HCT116 (cell line): ENCODE results near the gene CYP46A1. TPM values are rescaled to one million over a fixed set of nuclear protein-coding genes. Genes with fewer than 3 reads are reported as not detected.

ENCODE experiments used
- ATAC-seq: fragments of 200-7000 bp; cut with Tn5 transposase; 2 replicates; pipeline ENCODE4 v1.9.1; 2020; ENCODE audit warnings: mild to moderate bottlenecking, moderate library complexity
- BruUV-seq: library from RNA; stranded (reverse); fragments of 400-500 nt; replicated peaks from 2 replicates; lab custom pipeline; 2021; lab: Mats Ljungman, UMichigan
- CTCF ChIA-PET: fragments of 300-600 bp; sonication (Branson Sonifier 250); formaldehyde crosslinking; loops from one replicate; lab custom pipeline; 2021; ENCODE audit warnings: antibody characterized with exemption; lab: Charles Lee
- POLR2A ChIA-PET: fragments of 300-600, 350-600 bp; sonication (Branson Sonifier 250); formaldehyde crosslinking; loops from one replicate; lab custom pipeline; 2021; ENCODE audit warnings: antibody characterized with exemption; lab: Charles Lee
- RAD21 ChIA-PET, 2 experiments: fragments of 300-600 bp; sonication (Branson Sonifier 250); formaldehyde crosslinking; loops; one replicate each; lab custom pipeline; 2023; ENCODE audit warnings: low total read pairs in 2 of 2; ENCODE audit not compliant: uncharacterized antibody in 2 of 2, unreplicated experiment in 2 of 2, low non-redundant PET in 1 of 2; lab: Charles Lee
- DNase-seq: peaks from one replicate; pipeline ENCODE4 v3.0.0-alpha.2; 2010; ENCODE audit warnings: low read depth, low spot score
- H2AFZ ChIP-seq: fragments of 200-600 bp; shearing (Covaris generic), sonication (generic); 2 replicates; pipeline ENCODE4 v1.6.1; 2017; ENCODE audit warnings: low read depth, mixed run types, mixed read lengths, antibody characterized with exemption, low read length; ENCODE audit not compliant: poor library complexity, severe bottlenecking
- H3K27ac ChIP-seq: 2 replicates; pipeline ENCODE4 v1.5.1; 2012; ENCODE audit warnings: low read depth, low read length
- H3K27me3 ChIP-seq: fragments of 200-600 bp; sonication (generic); 2 replicates; pipeline ENCODE4 v1.6.1; 2016; ENCODE audit warnings: mixed run types, low read length, mixed read lengths; ENCODE audit not compliant: insufficient read depth
- H3K36me3 ChIP-seq, 2 experiments: fragments of 200-500 bp in 1 of 2; fragments of 200-600 bp in 1 of 2; sonication (Bioruptor generic) in 1 of 2; sonication (generic) in 1 of 2; 2 replicates each; pipeline versions ENCODE4 v1.5.1 to v1.6.1; 2014 to 2016; ENCODE audit warnings: low read length in 2 of 2, inconsistent platforms in 1 of 2, mixed read lengths in 1 of 2, mixed run types in 1 of 2; ENCODE audit not compliant: insufficient read depth in 2 of 2, control insufficient read depth in 1 of 2
- H3K4me1 ChIP-seq, 2 experiments: fragments of 200-600 bp in 1 of 2; sonication (generic) in 1 of 2; 2 replicates each; pipeline versions ENCODE4 v1.5.1 to v1.6.1; 2012 to 2017; ENCODE audit warnings: low read length in 2 of 2, inconsistent platforms in 1 of 2, mild to moderate bottlenecking in 1 of 2, mixed read lengths in 1 of 2, mixed run types in 1 of 2, moderate library complexity in 1 of 2; ENCODE audit not compliant: insufficient read depth in 2 of 2, control insufficient read depth in 1 of 2
- H3K4me2 ChIP-seq: fragments of 200-600 bp; sonication (generic); 2 replicates; pipeline ENCODE4 v1.6.1; 2017; ENCODE audit warnings: mixed run types, low read length, mixed read lengths
- H3K4me3 ChIP-seq, 2 experiments: fragments of 200-600 bp in 1 of 2; sonication (generic) in 1 of 2; replicated peaks in 1 of 2; 2 replicates each; pipeline ENCODE4 v1.5.1; 2011 to 2016; ENCODE audit warnings: low read length in 2 of 2, control low read depth in 1 of 2, low read depth in 1 of 2, mild to moderate bottlenecking in 1 of 2, mixed read lengths in 1 of 2, mixed run types in 1 of 2
- H3K79me2 ChIP-seq: fragments of 200-600 bp; sonication (generic); 2 replicates; pipeline ENCODE4 v1.6.1; 2017; ENCODE audit warnings: mild to moderate bottlenecking, mixed run types, low read length, moderate library complexity, mixed read lengths; ENCODE audit not compliant: insufficient read depth
- H3K9ac ChIP-seq: fragments of 200-600 bp; sonication (generic); 2 replicates; pipeline ENCODE4 v1.6.1; 2016; ENCODE audit warnings: low read length, mixed read lengths
- H3K9me2 ChIP-seq: fragments of 200-600 bp; sonication (generic), shearing (Covaris generic); 2 replicates; pipeline ENCODE4 v1.6.1; 2017; ENCODE audit warnings: mixed run types, mild to moderate bottlenecking, moderate library complexity; ENCODE audit not compliant: insufficient read depth
- H3K9me3 ChIP-seq, 2 experiments: fragments of 200-500 bp in 1 of 2; fragments of 200-600 bp in 1 of 2; sonication (Bioruptor generic) in 1 of 2; sonication (generic) in 1 of 2; 2 replicates each; pipeline ENCODE4 v1.6.1; 2014 to 2017; ENCODE audit warnings: low read length in 2 of 2, mixed read lengths in 2 of 2, inconsistent platforms in 1 of 2, low read depth in 1 of 2, mild to moderate bottlenecking in 1 of 2, mixed run types in 1 of 2, moderate library complexity in 1 of 2; ENCODE audit not compliant: control insufficient read depth in 1 of 2, insufficient read depth in 1 of 2
- H4K20me1 ChIP-seq: fragments of 200-600 bp; sonication (generic), shearing (Covaris generic); 2 replicates; pipeline ENCODE4 v1.6.1; 2017; ENCODE audit warnings: mixed run types, mild to moderate bottlenecking, moderate library complexity; ENCODE audit not compliant: insufficient read depth
- ATF3 ChIP-seq: IDR thresholded peaks from 2 replicates; pipeline ENCODE4 v1.6.1; 2012
- ELF1 ChIP-seq: IDR thresholded peaks from 2 replicates; pipeline ENCODE4 v1.6.1; 2012; ENCODE audit warnings: low read depth, borderline replicate concordance
- EZH2 ChIP-seq: fragments of 200-600 bp; sonication (generic); IDR thresholded peaks from 2 replicates; pipeline ENCODE4 v1.6.1; 2017; ENCODE audit warnings: antibody characterized with exemption, mixed run types
- RAD21 ChIP-seq: IDR thresholded peaks from 2 replicates; pipeline ENCODE4 v1.6.1; 2012; ENCODE audit warnings: low read depth, mild to moderate bottlenecking
- SP1 ChIP-seq: IDR thresholded peaks from 2 replicates; pipeline ENCODE4 v1.6.1; 2012; ENCODE audit warnings: low read depth
- SRF ChIP-seq: IDR thresholded peaks from 2 replicates; pipeline ENCODE4 v1.6.1; 2012; ENCODE audit warnings: low read depth
- YY1 ChIP-seq: IDR thresholded peaks from 2 replicates; pipeline ENCODE4 v1.6.1; 2011; ENCODE audit warnings: low read length, low read depth, moderate library complexity, mild to moderate bottlenecking; ENCODE audit not compliant: insufficient replicate concordance; ENCODE audit errors: extremely low read depth
- ZBTB33 ChIP-seq: IDR thresholded peaks from 2 replicates; pipeline ENCODE4 v1.6.1; 2011; ENCODE audit warnings: mild to moderate bottlenecking, low read length, moderate library complexity; ENCODE audit not compliant: insufficient replicate concordance; ENCODE audit errors: extremely low read depth
- ZFX ChIP-seq: fragments of 450-650 bp; IDR thresholded peaks from 2 replicates; pipeline ENCODE4 v1.6.1; 2017
- intact Hi-C: fragments of 100-400 bp; cut with micrococcal nuclease; formaldehyde crosslinking; loops from 2 replicates; pipeline ENCODE4 v1.10.0; 2022
- total RNA-seq: library from RNA; stranded (reverse); gene quantifications from one replicate; pipeline ENCODE4 v1.2.1, GENCODE V29; 2021; ENCODE audit not compliant: unreplicated experiment
- TF ChIP-seq, protein P1 (sequence below), 3 experiments: fragments of 200-600 bp in 1 of 3; sonication (generic) in 1 of 3; IDR thresholded peaks in 2 of 3; conservative IDR thresholded peaks in 1 of 3; 2 replicates each; pipeline ENCODE4 v1.5.1; 2012 to 2017; ENCODE audit warnings: low read depth in 2 of 3, low read length in 2 of 3, antibody characterized with exemption in 1 of 3, borderline replicate concordance in 1 of 3, control low read depth in 1 of 3, mild to moderate bottlenecking in 1 of 3, mixed read lengths in 1 of 3, mixed run types in 1 of 3, moderate library complexity in 1 of 3; ENCODE audit not compliant: insufficient read depth in 1 of 3

The CYP46A1 gene
- total RNA-seq, 1 experiment from 2014 or later = 0.76 TPM

DNA sequence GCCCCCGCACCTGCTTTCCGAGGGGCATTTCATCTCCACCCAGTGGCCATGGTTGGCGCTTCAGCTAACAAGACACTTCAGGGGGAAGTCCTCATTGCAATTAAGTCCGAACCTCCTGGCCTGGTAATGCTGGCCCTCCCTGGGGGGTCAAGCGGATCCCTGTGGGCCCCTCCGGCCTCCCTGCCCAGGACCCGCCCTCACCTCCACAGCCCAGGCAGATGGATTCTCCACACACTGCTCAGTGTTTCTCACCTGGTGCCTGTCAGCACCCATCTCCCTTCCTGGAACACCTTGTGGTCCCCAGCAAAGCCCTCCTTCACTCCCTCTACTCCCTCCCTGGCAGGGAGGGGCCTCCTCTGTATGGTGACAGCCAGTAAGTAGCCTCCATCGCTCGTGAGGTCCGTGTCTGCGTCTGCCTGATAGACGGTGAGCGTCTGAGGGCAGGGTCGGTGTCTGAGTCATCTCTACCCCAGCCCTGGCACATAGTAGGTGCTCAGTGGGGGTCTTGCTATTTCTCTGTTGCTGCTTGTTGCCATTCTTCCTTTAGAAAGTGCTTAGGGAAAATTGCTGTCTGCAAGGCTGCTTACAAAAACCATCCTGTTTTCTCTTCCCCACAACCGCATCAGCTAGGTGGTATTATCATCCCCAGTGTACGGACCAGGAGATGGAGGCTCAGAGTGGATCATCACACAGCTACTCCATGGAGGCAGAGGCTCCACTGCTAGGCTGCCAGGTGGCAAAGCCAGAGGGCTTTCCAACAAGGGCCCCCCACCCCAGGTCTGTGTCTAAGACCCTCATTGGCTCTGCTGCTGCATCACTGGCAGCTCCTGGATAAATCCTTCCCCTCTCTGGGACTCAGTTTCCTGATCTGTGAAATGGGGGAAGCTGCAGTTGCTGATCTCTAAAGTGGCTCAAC is 69.4 kb downstream of the CYP46A1 start:
- no peak for DNase-seq
- peaks cover 28 to 64% of the 10 kb centered on the region in 2 experiments for H3K4me1 ChIP-seq
- CTCF ChIA-PET = interaction anchor here (0.5 kb wide), 1 partner anchor 70 kb away, joined by 3 read pairs; the partner anchor contains the start of gene CYP46A1

More for the DNA sequence above, 69.4 kb downstream of the CYP46A1 start:
- intact Hi-C loops = no loop called here
- peak; percentile 20; the same call in 1 of the 2 replicates for ATAC-seq
- Histone ChIP-seq H3K9me3 (no peaks in the 10 kb centered on the region), H4K20me1 (no peaks in the 10 kb centered on the region), H3K9me2 (no peaks in the 10 kb centered on the region), H3K27me3 (no peaks in the 10 kb centered on the region; the same call in 1 of the 2 replicates), H3K79me2 (no peaks in the 10 kb centered on the region), H3K36me3 (no peaks in the 10 kb centered on the region)
- POLR2A ChIA-PET = no interaction called here
- no TSS peak for BruUV-seq
- TF ChIP-seq EZH2 = no peak
- no peak for TF ChIP-seq RAD21
- TF ChIP-seq ZFX = no peak
- TF ChIP-seq, protein P1, sequence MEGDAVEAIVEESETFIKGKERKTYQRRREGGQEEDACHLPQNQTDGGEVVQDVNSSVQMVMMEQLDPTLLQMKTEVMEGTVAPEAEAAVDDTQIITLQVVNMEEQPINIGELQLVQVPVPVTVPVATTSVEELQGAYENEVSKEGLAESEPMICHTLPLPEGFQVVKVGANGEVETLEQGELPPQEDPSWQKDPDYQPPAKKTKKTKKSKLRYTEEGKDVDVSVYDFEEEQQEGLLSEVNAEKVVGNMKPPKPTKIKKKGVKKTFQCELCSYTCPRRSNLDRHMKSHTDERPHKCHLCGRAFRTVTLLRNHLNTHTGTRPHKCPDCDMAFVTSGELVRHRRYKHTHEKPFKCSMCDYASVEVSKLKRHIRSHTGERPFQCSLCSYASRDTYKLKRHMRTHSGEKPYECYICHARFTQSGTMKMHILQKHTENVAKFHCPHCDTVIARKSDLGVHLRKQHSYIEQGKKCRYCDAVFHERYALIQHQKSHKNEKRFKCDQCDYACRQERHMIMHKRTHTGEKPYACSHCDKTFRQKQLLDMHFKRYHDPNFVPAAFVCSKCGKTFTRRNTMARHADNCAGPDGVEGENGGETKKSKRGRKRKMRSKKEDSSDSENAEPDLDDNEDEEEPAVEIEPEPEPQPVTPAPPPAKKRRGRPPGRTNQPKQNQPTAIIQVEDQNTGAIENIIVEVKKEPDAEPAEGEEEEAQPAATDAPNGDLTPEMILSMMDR (IDR thresholded peaks at IDR 0.05 in 2 of 3, conservative IDR thresholded peaks at IDR 0.05 in 1 of 3; ENCODE audit: borderline replicate concordance in 1 of 3, insufficient read depth in 1 of 3, low read depth in 2 of 3, low read length in 2 of 3) = no peak
- no peak for TF ChIP-seq ZBTB33
- TF ChIP-seq ELF1 = no peak
- no peak for TF ChIP-seq YY1
- no peak for TF ChIP-seq SP1
- no peak for TF ChIP-seq ATF3
- no peak for TF ChIP-seq SRF
- TF ChIP-seq, all 23 proteins: peak for 0
- Histone ChIP-seq H3K4me2 (0 out of 2 replicates have a peak overlapping the region, but pooled peaks have one; percentile 2), H3K9ac (no peak overlapping the region), H3K4me3 (no peak overlapping the region), H3K27ac (no peak overlapping the region), H2AFZ (no peak overlapping the region)
- RAD21 ChIA-PET = no interaction called here
